CD4-positive, alpha-beta T cell (primary cell): Measurements from ENCODE around the gene LRRC49. TPM values are rescaled to one million over a fixed set of nuclear protein-coding genes. Genes with fewer than 3 reads are reported as not detected.
"Not testable (repeated sequence)": the region's sequence is repeated elsewhere in the genome, so short reads cannot be mapped to it uniquely, and the experiment has no call there.

Experiments used
- ATAC-seq: fragments of 200-7000 bp; cut with Tn5 transposase; one replicate; pipeline ENCODE4 v1.10.0; 2022; ENCODE audit warnings: mild to moderate bottlenecking; ENCODE audit not compliant: poor library complexity
- CTCF ChIA-PET: fragments of 350-600 bp; sonication (Branson Sonifier 250); formaldehyde crosslinking; loops from one replicate; lab custom pipeline; 2021; ENCODE audit warnings: antibody characterized with exemption, inconsistent platforms; lab: Charles Lee
- POLR2A ChIA-PET: fragments of 350-600 bp; sonication (Branson Sonifier 250); formaldehyde crosslinking; loops from one replicate; lab custom pipeline; 2021; ENCODE audit warnings: antibody characterized with exemption, inconsistent platforms; lab: Charles Lee
- DNase-seq, 14 experiments: peaks; one replicate each; pipeline ENCODE4 v3.0.0-alpha.2; 2013 to 2020; ENCODE audit warnings: mixed read lengths in 2 of 14
- H3K27ac ChIP-seq, 2 donors: one replicate each; pipeline versions ENCODE4 v1.5.1 to v1.7.0; 2013; ENCODE audit warnings: low read length in 2 of 2, low read depth in 1 of 2, mild to moderate bottlenecking in 1 of 2
- H3K27me3 ChIP-seq, 2 experiments: 1 replicate in 1 of 2; 2 replicates in 1 of 2; pipeline versions ENCODE4 v1.6.1 to v1.7.0; 2013; ENCODE audit warnings: low read length in 2 of 2, control low read depth in 1 of 2, mild to moderate bottlenecking in 1 of 2, moderate library complexity in 1 of 2; ENCODE audit not compliant: insufficient read depth in 2 of 2, control insufficient read depth in 1 of 2
- H3K36me3 ChIP-seq: one replicate; pipeline ENCODE4 v1.6.1; 2013; ENCODE audit warnings: low read length, control low read depth; ENCODE audit not compliant: insufficient read depth
- H3K4me1 ChIP-seq: one replicate; pipeline ENCODE4 v1.6.1; 2013; ENCODE audit warnings: low read length, control low read depth; ENCODE audit not compliant: insufficient read depth
- H3K4me3 ChIP-seq: one replicate; pipeline ENCODE4 v1.5.1; 2013; ENCODE audit warnings: mild to moderate bottlenecking, low read length, moderate library complexity
- H3K9me3 ChIP-seq, 2 experiments: 1 replicate in 1 of 2; 2 replicates in 1 of 2; pipeline versions ENCODE4 v1.6.1 to v1.7.0; 2013; ENCODE audit warnings: low read length in 2 of 2, mild to moderate bottlenecking in 2 of 2, control low read depth in 1 of 2, moderate library complexity in 1 of 2; ENCODE audit not compliant: control insufficient read depth in 1 of 2, insufficient read depth in 1 of 2
- H3K27ac Mint-ChIP-seq: one replicate; pipeline ENCODE4 v1.8.0; 2020; ENCODE audit warnings: mixed read lengths
- H3K27me3 Mint-ChIP-seq: one replicate; pipeline ENCODE4 v1.8.0; 2021; ENCODE audit warnings: mixed read lengths
- H3K36me3 Mint-ChIP-seq: one replicate; pipeline ENCODE4 v1.8.0; 2021; ENCODE audit warnings: low read depth, mixed read lengths
- H3K4me1 Mint-ChIP-seq: one replicate; pipeline ENCODE4 v1.8.0; 2021; ENCODE audit warnings: low read depth, mixed read lengths
- H3K4me3 Mint-ChIP-seq: one replicate; pipeline ENCODE4 v1.8.0; 2020; ENCODE audit warnings: mild to moderate bottlenecking, mixed read lengths
- H3K9me3 Mint-ChIP-seq: one replicate; pipeline ENCODE4 v1.8.0; 2020; ENCODE audit warnings: mixed read lengths
- CTCF ChIP-seq: fragments of 200-600 bp; IDR thresholded peaks from one replicate; pipeline ENCODE4 v1.8.0; 2022; ENCODE audit warnings: antibody characterized with exemption, mild to moderate bottlenecking
- intact Hi-C, 2 experiments: fragments of 100-400 bp; cut with DNase I in 1 of 2; cut with micrococcal nuclease in 1 of 2; formaldehyde crosslinking; loops; one replicate each; pipeline versions ENCODE4 v1.15.1 to v1.9.0; 2023 to 2025; cut with DNase I, micrococcal nuclease
- total RNA-seq, 174 experiments: library from RNA in 2 of 174; stranded (reverse) in 2 of 174; gene quantifications; one replicate each; pipeline ENCODE4 v1.2.3 and lab custom pipeline; 2021 to 2026

The LRRC49 gene
- total RNA-seq, 2 experiments from 2014 or later = 0.39 to 0.49 TPM

GRCh38 chr15:70922119-70922518 lies 29.5 kb downstream of the LRRC49 start:
- peaks cover 0 to 4% of the 10 kb centered on the region in 2 experiments for H3K27me3 ChIP-seq
- Mint-ChIP-seq H3K4me3 (no peak overlapping the region), H3K9me3 (peaks cover 2% of the 10 kb centered on the region), H3K36me3 (no peaks in the 10 kb centered on the region), H3K27ac (no peak overlapping the region), H3K4me1 (no peaks in the 10 kb centered on the region), H3K27me3 (peaks cover 48% of the 10 kb centered on the region)
- H3K36me3 ChIP-seq = no peaks in the 10 kb centered on the region
- DNase-seq (no peak), ATAC-seq (no peak)
- intact Hi-C loops = no loop called here
- CTCF ChIA-PET = no interaction called here
- POLR2A ChIA-PET = no interaction called here
- H3K9me3 ChIP-seq = peaks cover 0 to 5% of the 10 kb centered on the region in 2 experiments
- no peak for TF ChIP-seq CTCF
- no peak overlapping the region for H3K4me3 ChIP-seq
- no peak overlapping the region for H3K27ac ChIP-seq
- no peaks in the 10 kb centered on the region for H3K4me1 ChIP-seq

GRCh38 chr15:70923311-70924080 lies 30.9 kb downstream of the LRRC49 start:
- H3K27ac Mint-ChIP-seq = no peak overlapping the region
- no peak for DNase-seq
- H3K36me3 ChIP-seq = no peaks in the 10 kb centered on the region
- H3K27me3 ChIP-seq = peaks cover 0 to 4% of the 10 kb centered on the region in 2 experiments
- no peak overlapping the region for H3K27ac ChIP-seq
- TF ChIP-seq CTCF = no peak
- no peak overlapping the region for H3K4me3 Mint-ChIP-seq
- no peaks in the 10 kb centered on the region for H3K36me3 Mint-ChIP-seq
- ChIA-PET CTCF (no interaction called here), POLR2A (no interaction called here)
- intact Hi-C loops = no loop called here
- H3K9me3 Mint-ChIP-seq = peaks cover 2% of the 10 kb centered on the region
- no peak for ATAC-seq
- H3K9me3 ChIP-seq = no peaks in the 10 kb centered on the region
- H3K4me1 Mint-ChIP-seq = no peaks in the 10 kb centered on the region
- no peaks in the 10 kb centered on the region for H3K4me1 ChIP-seq
- no peak overlapping the region for H3K4me3 ChIP-seq
- peaks cover 56% of the 10 kb centered on the region for H3K27me3 Mint-ChIP-seq

GRCh38 chr15:70926914-70927313 lies 34.3 kb downstream of the LRRC49 start:
- H3K36me3 ChIP-seq, H3K27ac Mint-ChIP-seq, H3K9me3 ChIP-seq, H3K4me1 Mint-ChIP-seq, CTCF ChIA-PET, POLR2A ChIA-PET, H3K4me1 ChIP-seq, DNase-seq, H3K27ac ChIP-seq, H3K4me3 Mint-ChIP-seq, H3K4me3 ChIP-seq, H3K9me3 Mint-ChIP-seq, H3K27me3 ChIP-seq, H3K36me3 Mint-ChIP-seq, ATAC-seq, intact Hi-C loops: not testable (repeated sequence)
- peaks cover 65% of the 10 kb centered on the region for H3K27me3 Mint-ChIP-seq
